Subcutaneous adipose tissue (tissue), 4 donors: Measurements from ENCODE around the gene C16orf78. TPM values are rescaled to one million over a fixed set of nuclear protein-coding genes. Genes with fewer than 3 reads are reported as not detected.

Source experiments
- total RNA-seq, 4 donors: library from RNA; depleted of rRNA; stranded (reverse); fragments of >200 nt; gene quantifications; one replicate each; pipeline ENCODE4 v1.1.0, GENCODE V29; 2016
- TF ChIP-seq, protein P1 (sequence below): fragments of 450-650 bp; IDR thresholded peaks from one replicate; pipeline ENCODE4 v1.5.1; 2016; ENCODE audit warnings: low read depth, mild to moderate bottlenecking, control low read depth, antibody characterized with exemption, moderate library complexity

The C16orf78 gene
- total RNA-seq, 4 donors from 2014 or later = not detected

DNA sequence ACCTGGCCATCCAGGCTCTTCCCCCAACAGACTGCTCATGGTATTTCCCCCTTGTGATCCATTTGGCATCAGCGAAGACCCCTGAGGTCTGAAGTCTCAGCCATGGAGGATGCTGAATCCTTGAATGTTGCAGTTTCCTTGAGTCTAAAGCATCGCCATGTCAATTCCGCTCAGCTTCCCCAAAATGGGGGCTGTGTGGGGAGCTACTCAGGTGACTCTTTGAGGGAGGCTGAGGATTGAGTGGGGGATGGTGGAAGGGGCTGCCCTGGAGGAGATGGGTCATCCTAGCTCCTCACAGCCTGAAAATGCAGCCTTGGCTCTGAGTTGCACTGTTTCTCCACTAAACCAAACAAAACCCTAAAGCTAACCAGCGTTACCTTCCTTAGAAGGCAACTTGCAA is 2.6 kb downstream of the C16orf78 start:
- TF ChIP-seq, protein P1, sequence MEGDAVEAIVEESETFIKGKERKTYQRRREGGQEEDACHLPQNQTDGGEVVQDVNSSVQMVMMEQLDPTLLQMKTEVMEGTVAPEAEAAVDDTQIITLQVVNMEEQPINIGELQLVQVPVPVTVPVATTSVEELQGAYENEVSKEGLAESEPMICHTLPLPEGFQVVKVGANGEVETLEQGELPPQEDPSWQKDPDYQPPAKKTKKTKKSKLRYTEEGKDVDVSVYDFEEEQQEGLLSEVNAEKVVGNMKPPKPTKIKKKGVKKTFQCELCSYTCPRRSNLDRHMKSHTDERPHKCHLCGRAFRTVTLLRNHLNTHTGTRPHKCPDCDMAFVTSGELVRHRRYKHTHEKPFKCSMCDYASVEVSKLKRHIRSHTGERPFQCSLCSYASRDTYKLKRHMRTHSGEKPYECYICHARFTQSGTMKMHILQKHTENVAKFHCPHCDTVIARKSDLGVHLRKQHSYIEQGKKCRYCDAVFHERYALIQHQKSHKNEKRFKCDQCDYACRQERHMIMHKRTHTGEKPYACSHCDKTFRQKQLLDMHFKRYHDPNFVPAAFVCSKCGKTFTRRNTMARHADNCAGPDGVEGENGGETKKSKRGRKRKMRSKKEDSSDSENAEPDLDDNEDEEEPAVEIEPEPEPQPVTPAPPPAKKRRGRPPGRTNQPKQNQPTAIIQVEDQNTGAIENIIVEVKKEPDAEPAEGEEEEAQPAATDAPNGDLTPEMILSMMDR = no peak

DNA sequence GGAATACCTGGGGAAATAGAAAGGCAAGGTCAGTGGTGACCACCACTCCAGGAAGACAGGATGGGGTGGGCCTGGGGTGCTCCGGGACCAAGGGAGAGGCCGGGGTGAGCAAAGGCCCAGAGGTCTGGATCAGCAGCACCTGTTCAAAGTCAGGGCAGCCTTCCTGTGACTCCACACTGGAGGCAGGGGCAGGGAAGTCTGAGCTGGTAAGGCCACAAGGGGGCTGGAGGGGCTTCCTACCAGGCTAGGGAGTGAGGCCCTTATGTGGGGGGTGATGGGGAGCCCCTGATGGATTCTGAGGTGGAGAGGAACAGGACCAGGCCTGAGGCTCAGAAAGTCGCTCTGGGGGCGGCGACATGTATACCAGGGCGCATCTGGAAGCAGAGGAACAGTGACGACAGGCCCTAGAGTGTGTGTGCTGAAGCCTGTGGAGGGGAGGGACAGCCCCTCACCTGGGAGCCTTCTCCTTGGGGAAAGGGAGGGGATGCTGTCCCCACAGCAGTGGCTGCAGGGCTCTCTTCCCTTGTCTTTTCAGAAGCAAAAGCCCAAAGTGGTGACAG is 3.7 kb downstream of the C16orf78 start:
- TF ChIP-seq, protein P1 = no peak

DNA sequence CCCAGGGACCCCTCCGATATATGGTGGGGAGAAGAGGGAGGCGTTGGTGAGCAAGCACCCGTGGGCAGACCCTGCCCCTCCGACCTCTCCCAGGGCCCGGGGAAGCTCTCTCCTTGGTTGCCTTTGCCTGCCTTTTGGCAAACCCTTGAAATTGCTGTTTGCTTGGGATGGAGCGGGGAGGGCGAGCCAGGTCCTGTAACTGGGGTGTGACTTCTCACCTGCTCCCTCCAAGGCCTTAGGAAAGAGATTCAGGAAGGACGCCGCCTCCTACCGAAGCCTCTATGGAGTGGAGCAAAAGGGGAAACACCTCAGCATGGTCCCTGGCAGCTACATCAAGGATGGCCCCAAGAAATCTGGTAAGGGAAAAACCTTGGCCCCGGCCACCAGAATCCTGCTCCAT is 4.6 kb downstream of the C16orf78 start:
- TF ChIP-seq, protein P1 = no peak

DNA sequence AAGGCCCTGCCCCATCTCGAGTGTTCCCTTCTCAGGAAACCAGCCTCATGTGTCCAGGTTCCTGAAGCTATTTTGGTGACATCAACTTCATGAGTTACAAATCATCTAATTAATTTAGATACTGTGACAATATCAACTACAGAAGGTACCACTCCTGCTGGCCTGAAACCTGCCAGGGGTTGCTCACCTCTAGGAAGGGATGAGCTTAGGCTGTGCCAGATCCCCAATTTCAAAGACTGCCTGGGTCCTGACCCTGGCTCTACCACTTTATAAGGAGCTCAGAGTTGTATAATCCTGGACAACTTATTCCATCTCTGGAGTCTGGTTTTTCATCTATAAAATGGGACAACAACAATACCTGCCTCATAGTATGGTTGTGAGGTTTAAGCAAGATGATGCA is 5.2 kb downstream of the C16orf78 start:
- TF ChIP-seq, protein P1 = no peak

DNA sequence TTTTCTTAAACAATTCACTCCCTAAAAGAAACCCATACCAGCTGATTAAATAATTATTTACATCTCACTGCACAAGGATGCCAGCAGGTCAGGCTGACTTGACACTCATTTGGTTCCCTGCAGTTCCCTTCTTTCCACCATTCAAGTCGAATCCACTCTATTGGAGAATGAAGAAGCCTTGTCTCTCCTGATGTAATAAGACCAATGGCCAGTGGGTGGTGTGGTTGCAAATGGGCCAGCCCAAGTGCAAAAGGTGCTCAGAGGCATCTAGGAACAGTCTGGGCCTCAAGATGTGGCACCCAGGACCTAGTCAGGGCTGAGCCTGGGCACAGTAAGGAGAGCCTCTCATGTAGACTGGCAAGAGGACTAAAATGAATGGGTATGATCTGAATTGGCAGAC is 9.3 kb downstream of the C16orf78 start:
- TF ChIP-seq, protein P1 = no peak

DNA sequence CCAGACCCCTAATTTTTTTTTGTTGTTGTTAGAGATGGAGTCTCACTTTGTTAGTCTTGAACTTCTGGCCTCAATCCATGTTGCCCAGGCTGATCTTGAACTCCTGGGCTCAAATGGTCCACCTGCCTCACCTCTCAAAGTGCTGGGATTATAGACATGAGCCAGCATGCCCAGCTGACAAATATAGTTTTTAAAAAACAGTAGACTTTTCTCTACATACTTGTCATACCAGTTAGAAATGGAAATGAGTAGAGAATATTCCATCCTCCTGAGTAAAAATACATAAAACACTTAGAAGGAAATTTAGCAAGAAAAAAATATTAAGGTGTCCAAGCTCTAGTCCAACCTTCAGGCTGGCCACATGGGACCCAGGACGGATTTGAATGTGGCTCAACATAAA is 21.4 kb downstream of the C16orf78 start:
- TF ChIP-seq, protein P1 = no peak

DNA sequence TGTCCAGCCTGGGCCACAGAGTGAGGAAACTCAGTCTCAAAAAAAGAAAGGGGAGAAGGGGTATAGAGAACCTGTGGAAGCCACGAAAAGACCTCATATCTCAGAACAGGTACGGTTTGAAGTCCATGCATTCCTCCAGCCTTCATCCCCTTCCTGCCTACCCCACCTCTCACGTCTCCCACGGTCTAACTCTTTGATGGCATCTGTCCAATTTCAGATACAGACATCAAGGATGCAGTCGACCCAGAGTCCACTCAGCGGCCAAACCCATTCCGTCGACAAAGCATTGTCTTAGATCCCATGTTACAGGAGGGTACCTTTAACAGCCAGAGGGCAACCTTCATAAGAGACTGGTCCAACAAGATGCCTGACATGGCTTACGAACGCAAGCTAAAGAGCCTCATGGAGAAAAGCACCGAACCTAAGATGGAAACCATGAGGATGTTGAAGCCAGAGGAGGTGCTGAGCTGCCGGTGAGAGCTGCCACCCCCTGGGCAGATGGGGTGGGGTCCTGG is 22.7 kb downstream of the C16orf78 start:
- TF ChIP-seq, protein P1 = no peak
